NB4 (cell line): ENCODE measurements around the gene RPL22.

Experiments
- CTCF ChIP-seq: IDR thresholded peaks from one replicate; pipeline ENCODE4 v1.5.1; 2012; ENCODE audit warnings: low read depth, low read length
- POLR2A ChIP-seq: IDR thresholded peaks from 2 replicates; pipeline ENCODE4 v1.6.1; 2011; ENCODE audit warnings: mild to moderate bottlenecking; ENCODE audit not compliant: insufficient read length; ENCODE audit errors: extremely low read depth

DNA sequence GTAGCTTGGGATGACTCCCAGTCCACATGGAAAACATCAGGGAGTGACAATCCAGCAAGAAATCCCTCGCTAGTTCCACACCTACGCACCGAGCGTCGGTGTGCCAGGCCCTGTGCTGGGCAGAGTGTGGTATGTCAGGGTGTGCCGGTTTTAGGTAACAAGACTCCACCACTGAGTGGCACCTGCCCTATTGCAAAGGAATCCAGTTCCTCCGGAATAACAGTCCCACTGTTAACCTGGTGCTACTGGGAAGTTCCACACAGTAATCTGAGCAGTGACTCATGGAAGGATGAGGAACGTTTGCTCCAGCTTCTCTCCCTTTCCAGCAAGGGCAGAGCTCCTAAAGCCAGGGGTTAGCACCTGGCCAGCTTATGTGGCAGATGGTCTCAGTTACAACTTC lies 20.8 kb upstream of the RPL22 start:
- TF ChIP-seq POLR2A (no peak), CTCF (no peak)
